ENCODE data around the gene GSN. TPM values are rescaled to one million over a fixed set of nuclear protein-coding genes. Genes with fewer than 3 reads are reported as not detected.

Gene GSN
- polyA plus RNA-seq, 3 donors: 67.4 to 187 (median 95.8) TPM

DNA sequence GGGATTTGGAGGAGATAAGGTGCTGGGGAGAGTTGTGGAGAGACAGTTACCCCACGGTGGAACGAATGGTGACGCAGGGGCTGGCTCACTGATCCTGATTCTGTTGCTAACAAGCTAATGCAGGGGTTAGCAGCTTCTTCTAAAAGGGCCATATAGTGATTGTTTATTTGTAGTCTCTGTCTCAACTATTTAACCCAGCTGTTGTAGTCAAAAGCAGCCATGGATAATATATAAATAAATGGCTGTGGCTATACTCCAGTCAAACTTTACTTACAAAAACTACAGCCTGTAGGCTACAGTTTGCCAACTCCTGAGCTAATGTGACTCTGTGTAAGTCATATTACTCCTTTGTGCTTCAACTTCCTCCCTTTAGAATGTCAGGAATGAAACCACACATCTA is 80.3 kb downstream of the GSN start:
- Histone ChIP-seq H3K27me3 (ENCODE audit: control insufficient read depth in 2 of 2, insufficient read depth in 2 of 2, low read length in 2 of 2) (no peaks in the 10 kb centered on the region), H2AFZ (ENCODE audit: insufficient read depth, low read depth, low read length, poor library complexity, severe bottlenecking) (no peak overlapping the region), H4K20me1 (ENCODE audit: insufficient read depth, low read length) (no peaks in the 10 kb centered on the region), H3K4me2 (replicated peaks; ENCODE audit: extremely low read depth, low read length, poor library complexity, severe bottlenecking) (no peak overlapping the region), H3K4me1 (ENCODE audit: control insufficient read depth in 1 of 2, insufficient read depth in 2 of 2, low read length in 2 of 2) (peaks cover 14 to 18% of the 10 kb centered on the region in 2 donors), H3K36me3 (replicated peaks in 1 of 2; ENCODE audit: control insufficient read depth in 1 of 2, insufficient read depth in 2 of 2, low read length in 2 of 2) (peaks cover 40 to 76% of the 10 kb centered on the region in 2 donors), H3K79me2 (ENCODE audit: insufficient read depth, low read length) (no peaks in the 10 kb centered on the region), H3K4me3 (replicated peaks in 1 of 3; ENCODE audit: low read depth in 2 of 3, low read length in 3 of 3) (no peak overlapping the region), H3K27ac (ENCODE audit: low read depth in 1 of 2, low read length in 2 of 2) (no peak overlapping the region), H3K9ac (ENCODE audit: insufficient read depth, low read length, poor library complexity, severe bottlenecking) (no peak overlapping the region), H3K9me3 (replicated peaks in 1 of 2; ENCODE audit: control insufficient read depth in 1 of 2, insufficient read depth in 1 of 2, low read length in 2 of 2) (no peaks in the 10 kb centered on the region)
- peaks cover 0 to 3% (median 0%) of the 10 kb centered on the region in 3 donors for H3K27me3 Mint-ChIP-seq (ENCODE audit: low read depth in 3 of 3)
- DNase-seq: no peak
- no peak overlapping the region for H3K27ac Mint-ChIP-seq
- WGBS (ENCODE audit: insufficient coverage): 80% methylated on average over 2 of the region's 3 CpGs
- H3K36me3 Mint-ChIP-seq: peaks cover 54 to 70% of the 10 kb centered on the region in 2 donors
- H3K4me3 Mint-ChIP-seq: no peak overlapping the region
- no peaks in the 10 kb centered on the region for H3K9me3 Mint-ChIP-seq
- peaks cover 17% of the 10 kb centered on the region for H3K4me1 Mint-ChIP-seq
- intact Hi-C loops (cut with micrococcal nuclease): no loop called here
- TF ChIP-seq, protein P1, sequence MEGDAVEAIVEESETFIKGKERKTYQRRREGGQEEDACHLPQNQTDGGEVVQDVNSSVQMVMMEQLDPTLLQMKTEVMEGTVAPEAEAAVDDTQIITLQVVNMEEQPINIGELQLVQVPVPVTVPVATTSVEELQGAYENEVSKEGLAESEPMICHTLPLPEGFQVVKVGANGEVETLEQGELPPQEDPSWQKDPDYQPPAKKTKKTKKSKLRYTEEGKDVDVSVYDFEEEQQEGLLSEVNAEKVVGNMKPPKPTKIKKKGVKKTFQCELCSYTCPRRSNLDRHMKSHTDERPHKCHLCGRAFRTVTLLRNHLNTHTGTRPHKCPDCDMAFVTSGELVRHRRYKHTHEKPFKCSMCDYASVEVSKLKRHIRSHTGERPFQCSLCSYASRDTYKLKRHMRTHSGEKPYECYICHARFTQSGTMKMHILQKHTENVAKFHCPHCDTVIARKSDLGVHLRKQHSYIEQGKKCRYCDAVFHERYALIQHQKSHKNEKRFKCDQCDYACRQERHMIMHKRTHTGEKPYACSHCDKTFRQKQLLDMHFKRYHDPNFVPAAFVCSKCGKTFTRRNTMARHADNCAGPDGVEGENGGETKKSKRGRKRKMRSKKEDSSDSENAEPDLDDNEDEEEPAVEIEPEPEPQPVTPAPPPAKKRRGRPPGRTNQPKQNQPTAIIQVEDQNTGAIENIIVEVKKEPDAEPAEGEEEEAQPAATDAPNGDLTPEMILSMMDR (IDR thresholded peaks at IDR 0.05): no peak

DNA sequence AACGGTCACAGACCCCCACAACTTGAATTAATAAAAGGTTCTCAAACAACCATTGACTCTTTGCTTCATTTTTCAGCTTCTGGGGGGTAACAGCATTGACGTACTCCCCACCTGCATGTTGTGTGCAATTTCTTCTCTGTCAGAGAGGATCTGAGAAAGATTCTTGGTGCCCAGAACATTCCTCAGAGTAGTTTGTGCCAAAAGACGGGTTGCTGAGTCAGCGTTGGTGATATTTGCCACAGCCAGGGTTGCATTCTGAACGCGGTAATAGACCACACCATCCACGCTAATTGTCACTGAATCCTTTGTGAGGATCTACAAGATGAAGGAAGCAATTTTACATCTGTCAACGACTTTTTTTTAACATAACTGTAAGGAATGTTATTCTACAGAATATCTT is 81.0 kb downstream of the GSN start:
- WGBS (ENCODE audit: insufficient coverage): 83% methylated on average over 4 of the region's 8 CpGs
- intact Hi-C loops (cut with micrococcal nuclease): no loop called here

More for the DNA sequence above, 81.0 kb downstream of the GSN start:
- TF ChIP-seq, protein P1 (IDR thresholded peaks at IDR 0.05): no peak
- Histone ChIP-seq H3K4me2 (replicated peaks; ENCODE audit: extremely low read depth, low read length, poor library complexity, severe bottlenecking) (no peak overlapping the region), H2AFZ (ENCODE audit: insufficient read depth, low read depth, low read length, poor library complexity, severe bottlenecking) (no peak overlapping the region), H3K4me1 (ENCODE audit: control insufficient read depth in 1 of 2, insufficient read depth in 2 of 2, low read length in 2 of 2) (peaks cover 20 to 25% of the 10 kb centered on the region in 2 donors), H3K79me2 (ENCODE audit: insufficient read depth, low read length) (no peaks in the 10 kb centered on the region), H3K36me3 (replicated peaks in 1 of 2; ENCODE audit: control insufficient read depth in 1 of 2, insufficient read depth in 2 of 2, low read length in 2 of 2) (peaks cover 35 to 68% of the 10 kb centered on the region in 2 donors), H3K9ac (ENCODE audit: insufficient read depth, low read length, poor library complexity, severe bottlenecking) (no peak overlapping the region), H3K4me3 (replicated peaks in 1 of 3; ENCODE audit: low read depth in 2 of 3, low read length in 3 of 3) (no peak overlapping the region), H3K27ac (ENCODE audit: low read depth in 1 of 2, low read length in 2 of 2) (no peak overlapping the region), H3K27me3 (ENCODE audit: control insufficient read depth in 2 of 2, insufficient read depth in 2 of 2, low read length in 2 of 2) (no peaks in the 10 kb centered on the region), H4K20me1 (ENCODE audit: insufficient read depth, low read length) (no peaks in the 10 kb centered on the region), H3K9me3 (replicated peaks in 1 of 2; ENCODE audit: control insufficient read depth in 1 of 2, insufficient read depth in 1 of 2, low read length in 2 of 2) (no peaks in the 10 kb centered on the region)
- Mint-ChIP-seq H3K27ac (no peak overlapping the region), H3K36me3 (peaks cover 47 to 63% of the 10 kb centered on the region in 2 donors), H3K4me3 (no peak overlapping the region), H3K27me3 (ENCODE audit: low read depth in 3 of 3) (no peaks in the 10 kb centered on the region), H3K9me3 (no peaks in the 10 kb centered on the region), H3K4me1 (peaks cover 25% of the 10 kb centered on the region)
- no peak for DNase-seq

Measured in CD14-positive monocyte (primary cell).